ENCODE results near the gene IFT22.
"Not testable (repeated sequence)": the region's sequence is repeated elsewhere in the genome, so short reads cannot be mapped to it uniquely, and the experiment has no call there.

- TF ChIP-seq, protein P1, sequence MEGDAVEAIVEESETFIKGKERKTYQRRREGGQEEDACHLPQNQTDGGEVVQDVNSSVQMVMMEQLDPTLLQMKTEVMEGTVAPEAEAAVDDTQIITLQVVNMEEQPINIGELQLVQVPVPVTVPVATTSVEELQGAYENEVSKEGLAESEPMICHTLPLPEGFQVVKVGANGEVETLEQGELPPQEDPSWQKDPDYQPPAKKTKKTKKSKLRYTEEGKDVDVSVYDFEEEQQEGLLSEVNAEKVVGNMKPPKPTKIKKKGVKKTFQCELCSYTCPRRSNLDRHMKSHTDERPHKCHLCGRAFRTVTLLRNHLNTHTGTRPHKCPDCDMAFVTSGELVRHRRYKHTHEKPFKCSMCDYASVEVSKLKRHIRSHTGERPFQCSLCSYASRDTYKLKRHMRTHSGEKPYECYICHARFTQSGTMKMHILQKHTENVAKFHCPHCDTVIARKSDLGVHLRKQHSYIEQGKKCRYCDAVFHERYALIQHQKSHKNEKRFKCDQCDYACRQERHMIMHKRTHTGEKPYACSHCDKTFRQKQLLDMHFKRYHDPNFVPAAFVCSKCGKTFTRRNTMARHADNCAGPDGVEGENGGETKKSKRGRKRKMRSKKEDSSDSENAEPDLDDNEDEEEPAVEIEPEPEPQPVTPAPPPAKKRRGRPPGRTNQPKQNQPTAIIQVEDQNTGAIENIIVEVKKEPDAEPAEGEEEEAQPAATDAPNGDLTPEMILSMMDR (IDR thresholded peaks at IDR 0.05; ENCODE audit: borderline replicate concordance, extremely low read depth, low read length, poor library complexity, severe bottlenecking): not testable (repeated sequence)
- TF ChIP-seq EZH2 (IDR thresholded peaks at IDR 0.05; ENCODE audit: borderline replicate concordance, low read depth, low read length, severe bottlenecking): not testable (repeated sequence)
Measured at GRCh38 chr7:101348456-101349067, 26.9 kb upstream of the IFT22 start.

Measured in DND-41 (cell line).